ENCODE data around the gene LASP1NB.
"Not testable (repeated sequence)": the region's sequence is repeated elsewhere in the genome, so short reads cannot be mapped to it uniquely, and the experiment has no call there.

Gene LASP1NB

DNA sequence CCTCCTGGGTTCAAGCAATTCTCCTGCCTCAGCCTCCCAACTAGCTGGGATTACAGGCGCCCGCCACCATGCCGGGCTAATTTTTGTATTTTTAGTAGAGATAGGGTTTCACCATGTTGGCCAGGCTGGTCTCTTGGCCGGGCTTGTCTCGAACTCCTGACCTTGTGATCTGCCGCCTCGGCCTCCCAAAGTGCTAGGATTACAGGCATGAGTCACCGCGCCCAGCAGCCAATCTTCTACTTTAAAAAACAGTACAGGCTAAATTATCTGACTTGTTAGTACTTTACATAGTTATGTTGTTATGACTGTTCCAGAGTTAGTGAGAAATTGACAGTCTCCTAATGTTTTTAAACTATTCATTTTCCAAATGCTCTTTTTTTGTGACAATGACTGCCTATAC is 8.5 kb downstream of the LASP1NB start:
- H3K36me3 ChIP-seq (ENCODE audit: control insufficient read depth in 2 of 2, extremely low read depth in 1 of 2, insufficient read depth in 2 of 2, low read length in 2 of 2); POLR2A ChIA-PET; DNase-seq (ENCODE audit: low read depth, low spot score); FAIRE-seq; H3K4me2 ChIP-seq (ENCODE audit: insufficient read depth, low read length); dilution Hi-C loops (cut with MboI; ENCODE audit: extremely low pct_ligation_motif_present, low sequenced_read_pairs); intact Hi-C loops (cut with micrococcal nuclease); H3K9me1 ChIP-seq (replicated peaks; ENCODE audit: control insufficient read depth, extremely low read depth, insufficient read depth, low read length); H2AFZ ChIP-seq (ENCODE audit: low read depth, low read length); H3K9me3 ChIP-seq (replicated peaks; ENCODE audit: control insufficient read depth, insufficient read depth, low read length); H3K27ac ChIP-seq (ENCODE audit: insufficient read depth, low read depth, low read length); H4K20me1 ChIP-seq (replicated peaks; ENCODE audit: control insufficient read depth, extremely low read depth, insufficient read depth, low read length); H3K4me1 ChIP-seq (ENCODE audit: control insufficient read depth, extremely low read depth, insufficient read depth, low read length); H3K4me3 ChIP-seq (replicated peaks in 1 of 3; ENCODE audit: insufficient read depth in 1 of 3, low read depth in 1 of 3, low read length in 3 of 3); H3K79me2 ChIP-seq (ENCODE audit: control insufficient read depth, insufficient read depth, low read length); H3K9ac ChIP-seq (replicated peaks; ENCODE audit: extremely low read depth, insufficient read depth, low read length); BruUV-seq (replicated peaks): not testable (repeated sequence)
- H3K27me3 ChIP-seq (ENCODE audit: control insufficient read depth in 2 of 2, insufficient read depth in 2 of 2, low read length in 2 of 2): peaks cover 0 to 14% of the 10 kb centered on the region in 2 experiments
- CTCF ChIA-PET: interaction anchor here (0.9 to 3.4 kb wide), 3 partner anchors 9 to 49 kb away, joined by 3 to 17 read pairs (median 6); no protein-coding TSS in a partner anchor

DNA sequence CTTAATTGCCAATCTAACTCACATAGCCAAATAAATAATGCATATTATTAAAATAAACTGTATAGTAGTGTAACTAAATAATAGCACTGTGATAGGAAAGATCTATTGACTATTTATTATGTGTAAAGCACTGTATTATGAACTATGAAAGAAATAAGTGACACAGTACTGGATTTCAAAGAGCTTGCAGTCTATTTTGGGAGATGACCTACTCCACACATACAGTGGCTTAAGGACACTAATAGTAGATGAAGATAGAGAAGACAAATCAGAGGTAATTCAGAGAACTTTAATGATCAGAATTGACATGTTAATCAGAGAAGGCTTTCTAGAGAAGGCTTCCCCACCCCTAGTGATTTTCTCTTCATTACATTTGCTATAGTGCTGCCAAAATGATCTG is 14.6 kb downstream of the LASP1NB start:
- no peak for FAIRE-seq
- intact Hi-C loops (cut with micrococcal nuclease): no loop called here

More for the DNA sequence above, 14.6 kb downstream of the LASP1NB start:
- POLR2A ChIA-PET: no interaction called here
- no peaks in the 10 kb centered on the region for H3K79me2 ChIP-seq (ENCODE audit: control insufficient read depth, insufficient read depth, low read length)
- no peaks in the 10 kb centered on the region for H4K20me1 ChIP-seq (replicated peaks; ENCODE audit: control insufficient read depth, extremely low read depth, insufficient read depth, low read length)
- CTCF ChIA-PET: interaction anchor here (0.8 to 1.4 kb wide), 5 partner anchors 8 to 213 kb away, joined by 4 to 5 read pairs (median 4); no protein-coding TSS in a partner anchor
- no TSS peak for BruUV-seq (replicated peaks)
- no peaks in the 10 kb centered on the region for H3K36me3 ChIP-seq (ENCODE audit: control insufficient read depth in 2 of 2, extremely low read depth in 1 of 2, insufficient read depth in 2 of 2, low read length in 2 of 2)
- no peak overlapping the region for H3K27ac ChIP-seq (ENCODE audit: insufficient read depth, low read depth, low read length)
- dilution Hi-C loops (cut with MboI; ENCODE audit: extremely low pct_ligation_motif_present, low sequenced_read_pairs): no loop called here
- no peak overlapping the region for H3K4me3 ChIP-seq (replicated peaks in 1 of 3; ENCODE audit: insufficient read depth in 1 of 3, low read depth in 1 of 3, low read length in 3 of 3)
- no peak for DNase-seq (ENCODE audit: low read depth, low spot score)
- peaks cover 0 to 14% of the 10 kb centered on the region in 2 experiments for H3K27me3 ChIP-seq (ENCODE audit: control insufficient read depth in 2 of 2, insufficient read depth in 2 of 2, low read length in 2 of 2)
- no peaks in the 10 kb centered on the region for H3K4me1 ChIP-seq (ENCODE audit: control insufficient read depth, extremely low read depth, insufficient read depth, low read length)
- no peak overlapping the region for H3K4me2 ChIP-seq (ENCODE audit: insufficient read depth, low read length)
- H2AFZ ChIP-seq (ENCODE audit: low read depth, low read length): no peak overlapping the region
- no peaks in the 10 kb centered on the region for H3K9me1 ChIP-seq (replicated peaks; ENCODE audit: control insufficient read depth, extremely low read depth, insufficient read depth, low read length)
- TF ChIP-seq EZH2 (IDR thresholded peaks at IDR 0.05; ENCODE audit: borderline replicate concordance, low read depth, low read length, severe bottlenecking): no peak
- TF ChIP-seq GATA2 (IDR thresholded peaks at IDR 0.05; ENCODE audit: insufficient read depth, insufficient read length, low read depth, low read length): no peak
- no peak for TF ChIP-seq MAX (IDR thresholded peaks at IDR 0.05; ENCODE audit: insufficient read depth, insufficient read length)
- no peak for TF ChIP-seq JUN (IDR thresholded peaks at IDR 0.05; ENCODE audit: borderline replicate concordance, insufficient read depth, insufficient read length, low read depth)
- no peaks in the 10 kb centered on the region for H3K9me3 ChIP-seq (replicated peaks; ENCODE audit: control insufficient read depth, insufficient read depth, low read length)
- H3K9ac ChIP-seq (replicated peaks; ENCODE audit: extremely low read depth, insufficient read depth, low read length): no peak overlapping the region

Measured in endothelial cell of umbilical vein (primary cell).